GM10248 (cell line): ENCODE data around the gene KCNV2.

ENCODE experiments used
- CTCF ChIA-PET: fragments of 300-600 bp; sonication (Branson Sonifier 250); formaldehyde crosslinking; extraction: SDS; loops from one replicate; lab custom pipeline; 2021; ENCODE audit warnings: antibody characterized with exemption; lab: Yijun Ruan, JAX
- POLR2A ChIA-PET: fragments of 350-650 bp; sonication (Branson Sonifier 250); formaldehyde crosslinking; extraction: SDS; loops from one replicate; lab custom pipeline; 2020; ENCODE audit warnings: antibody characterized with exemption; lab: Yijun Ruan, JAX
- DNase-seq: peaks from one replicate; pipeline ENCODE4 v3.0.0; 2012; ENCODE audit errors: extremely low spot score
- CTCF ChIP-seq: IDR thresholded peaks from 2 replicates; pipeline ENCODE4 v1.5.1; 2012; ENCODE audit warnings: mild to moderate bottlenecking, low read depth; ENCODE audit errors: extremely low read depth, missing control alignments, control extremely low read depth

KCNV2 gene

DNA sequence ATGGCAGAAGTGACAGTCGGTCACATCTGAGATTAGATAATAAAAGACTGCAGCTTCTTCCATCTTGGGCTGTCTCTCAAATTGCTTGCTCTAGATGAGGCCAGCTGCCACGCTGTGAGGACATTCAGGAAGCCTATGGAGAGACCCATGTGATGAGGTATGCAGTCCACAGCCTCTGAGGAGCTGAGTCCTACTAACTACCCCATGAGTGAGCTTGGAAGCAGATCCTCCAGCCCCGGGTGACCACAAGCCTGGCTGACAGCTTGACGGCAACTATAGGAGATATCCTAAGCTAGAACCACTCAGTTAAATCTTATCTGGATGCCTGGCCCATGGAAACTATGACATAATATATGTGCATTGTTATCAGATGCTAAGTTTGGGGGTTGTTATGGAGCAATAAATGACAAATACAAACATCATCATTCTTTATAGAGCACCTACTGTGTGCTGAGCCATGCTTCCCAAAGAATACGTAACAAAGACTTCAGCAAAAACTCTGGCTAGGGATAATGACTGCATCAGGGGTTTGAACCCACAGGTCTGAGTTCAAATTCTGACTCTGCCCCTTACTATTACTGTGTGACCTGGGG is 26.7 kb downstream of the KCNV2 start:
- ChIA-PET CTCF (interaction anchor here (5.1 kb wide), 1 partner anchor 14 kb away, joined by 33 read pairs; no protein-coding TSS in a partner anchor), POLR2A (no interaction called here)
- DNase-seq: no peak
- no peak for TF ChIP-seq CTCF

GRCh38 chr9:2745560-2746380 is 28.5 kb downstream of the KCNV2 start:
- DNase-seq: no peak
- TF ChIP-seq CTCF: no peak
- ChIA-PET POLR2A (no interaction called here), CTCF (interaction anchor here (0.8 to 5.1 kb wide), 2 partner anchors 16 to 114 kb away, joined by 3 to 33 read pairs; no protein-coding TSS in a partner anchor)

DNA sequence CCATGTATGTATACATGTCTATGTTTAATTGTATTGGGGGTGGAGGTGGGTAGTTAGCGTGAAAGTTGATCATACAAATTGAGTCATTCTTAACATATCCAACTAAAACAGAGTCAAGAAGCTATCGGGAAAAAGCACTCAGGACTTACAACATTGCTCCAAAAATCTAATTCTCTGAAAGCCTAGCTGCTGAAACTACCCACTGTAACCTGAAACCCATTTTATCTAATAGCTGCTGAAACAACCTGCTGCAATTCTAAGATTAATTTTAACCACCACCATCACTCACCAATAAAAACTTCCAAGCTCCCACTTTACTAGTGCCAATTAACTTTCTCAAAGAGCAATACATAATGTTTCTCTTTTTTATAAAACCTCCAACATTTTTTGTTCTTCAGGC is 32.2 kb downstream of the KCNV2 start:
- DNase-seq: no peak
- no peak for TF ChIP-seq CTCF
- ChIA-PET POLR2A (interaction anchor here (0.6 kb wide), 1 partner anchor 20 kb away, joined by 3 read pairs; no protein-coding TSS in a partner anchor), CTCF (interaction anchor here (1.2 to 1.5 kb wide), 3 partner anchors 9 to 22 kb away, joined by 3 to 5 read pairs (median 3); no protein-coding TSS in a partner anchor)

- POLR2A ChIA-PET: no interaction called here
- no peak for TF ChIP-seq CTCF
- DNase-seq: no peak
- CTCF ChIA-PET: interaction anchor here (1.2 kb wide), 1 partner anchor 27 kb away, joined by 6 read pairs; no protein-coding TSS in a partner anchor
Measured at GRCh38 chr9:2755285-2755684, 38.0 kb downstream of the KCNV2 start.

- DNase-seq: no peak
- ChIA-PET CTCF (interaction anchor here (1.8 kb wide), 1 partner anchor 30 kb away, joined by 5 read pairs; no protein-coding TSS in a partner anchor), POLR2A (no interaction called here)
- no peak for TF ChIP-seq CTCF
Measured at GRCh38 chr9:2758162-2758897, 41.0 kb downstream of the KCNV2 start.
